Activated T-cell treated with anti-CD3 and anti-CD28 coated beads for 4 hours (primary cell): ENCODE data around the gene GNAL.
"Not testable (repeated sequence)": the region's sequence is repeated elsewhere in the genome, so short reads cannot be mapped to it uniquely, and the experiment has no call there.

Experiments
- DNase-seq: peaks from one replicate; pipeline ENCODE4 v3.0.0-alpha.2; 2020

The GNAL gene

GRCh38 chr18:11688972-11689668 is at the start of gene GNAL:
Gene GNAL, plus strand, starts transcription at chr18:11689264. Its CDS starts 300 bp downstream, at chr18:11689564.
- peak; percentile 5 for DNase-seq

GRCh38 chr18:11647310-11647709 is 41.8 kb upstream of the GNAL start:
- DNase-seq: not testable (repeated sequence)

- not testable (repeated sequence) for DNase-seq
Measured at GRCh38 chr18:11647804-11648203, 41.3 kb upstream of the GNAL start.

GRCh38 chr18:11649839-11650238 is 39.2 kb upstream of the GNAL start:
- DNase-seq: no peak

- DNase-seq: no peak
Measured at GRCh38 chr18:11651899-11652298, 37.2 kb upstream of the GNAL start.

- DNase-seq: no peak
Measured at GRCh38 chr18:11653521-11653920, 35.5 kb upstream of the GNAL start.

GRCh38 chr18:11654736-11655605 is 34.1 kb upstream of the GNAL start:
- peak; percentile 9 for DNase-seq

- DNase-seq: no peak
Measured at GRCh38 chr18:11655606-11655932, 33.5 kb upstream of the GNAL start.

- no peak for DNase-seq
Measured at GRCh38 chr18:11657152-11657551, 31.9 kb upstream of the GNAL start.

- DNase-seq: no peak
Measured at GRCh38 chr18:11657554-11657953, 31.5 kb upstream of the GNAL start.

- DNase-seq: no peak
Measured at GRCh38 chr18:11658019-11658418, 31.0 kb upstream of the GNAL start.

GRCh38 chr18:11658989-11659388 is 30.1 kb upstream of the GNAL start:
- DNase-seq: no peak

- no peak for DNase-seq
Measured at GRCh38 chr18:11660691-11661090, 28.4 kb upstream of the GNAL start.

GRCh38 chr18:11661430-11661829 is 27.6 kb upstream of the GNAL start:
- no peak for DNase-seq

GRCh38 chr18:11663439-11664029 is 25.5 kb upstream of the GNAL start:
- no peak for DNase-seq

GRCh38 chr18:11664286-11664685 is 24.8 kb upstream of the GNAL start:
- no peak for DNase-seq

- no peak for DNase-seq
Measured at GRCh38 chr18:11665146-11665545, 23.9 kb upstream of the GNAL start.

GRCh38 chr18:11665587-11665986 is 23.5 kb upstream of the GNAL start:
- no peak for DNase-seq

GRCh38 chr18:11666176-11666575 is 22.9 kb upstream of the GNAL start:
- DNase-seq: no peak

GRCh38 chr18:11666831-11667230 is 22.2 kb upstream of the GNAL start:
- no peak for DNase-seq

GRCh38 chr18:11667578-11667977 is 21.5 kb upstream of the GNAL start:
- DNase-seq: no peak

- no peak for DNase-seq
Measured at GRCh38 chr18:11668441-11669169, 20.5 kb upstream of the GNAL start.

GRCh38 chr18:11669271-11669947 is 19.7 kb upstream of the GNAL start:
- no peak for DNase-seq
